A673 (cell line): ENCODE data around the gene RAB15. TPM values are rescaled to one million over a fixed set of nuclear protein-coding genes. Genes with fewer than 3 reads are reported as not detected.

Source experiments
- BruUV-seq: library from RNA; stranded (reverse); fragments of 400-500 nt; replicated peaks from 2 replicates; lab custom pipeline; 2021; lab: Mats Ljungman, UMichigan
- CTCF ChIA-PET: fragments of 300-600 bp; sonication (Branson Sonifier 250); formaldehyde crosslinking; loops from one replicate; lab custom pipeline; 2022; ENCODE audit warnings: antibody characterized with exemption; lab: Charles Lee
- POLR2A ChIA-PET: fragments of 300-600 bp; sonication (Branson Sonifier 250); formaldehyde crosslinking; loops from one replicate; lab custom pipeline; 2022; ENCODE audit warnings: antibody characterized with exemption; ENCODE audit not compliant: low non-redundant PET; lab: Charles Lee
- DNase-seq: peaks from one replicate; pipeline ENCODE4 v3.0.0-alpha.2; 2015; ENCODE audit warnings: low spot score
- H3K27ac ChIP-seq: fragments of 200-600 bp; sonication (generic); 2 replicates; pipeline ENCODE4 v1.5.1; 2016; ENCODE audit warnings: mixed run types, low read depth, mild to moderate bottlenecking, mixed read lengths, antibody characterized with exemption, low read length; ENCODE audit not compliant: poor library complexity, severe bottlenecking
- H3K27me3 ChIP-seq: fragments of 200-600 bp; sonication (generic); replicated peaks from 2 replicates; pipeline ENCODE4 v1.6.1; 2017; ENCODE audit warnings: mixed run types, low read depth, mild to moderate bottlenecking, mixed read lengths, antibody characterized with exemption, low read length; ENCODE audit not compliant: insufficient read depth, poor library complexity
- H3K36me3 ChIP-seq: fragments of 200-600 bp; sonication (generic); 2 replicates; pipeline ENCODE4 v1.6.1; 2016; ENCODE audit warnings: mixed run types, mild to moderate bottlenecking, mixed read lengths, antibody characterized with exemption, low read length; ENCODE audit not compliant: insufficient read depth, poor library complexity, severe bottlenecking
- H3K4me1 ChIP-seq: fragments of 200-600 bp; sonication (generic); 2 replicates; pipeline ENCODE4 v1.6.1; 2017; ENCODE audit warnings: mixed run types, mild to moderate bottlenecking, mixed read lengths, antibody characterized with exemption, low read length; ENCODE audit not compliant: insufficient read depth, poor library complexity, severe bottlenecking
- H3K4me3 ChIP-seq: fragments of 200-600 bp; sonication (generic); 2 replicates; pipeline ENCODE4 v1.5.1; 2016; ENCODE audit warnings: low read depth, mixed run types, mild to moderate bottlenecking, mixed read lengths, low read length; ENCODE audit not compliant: poor library complexity, severe bottlenecking
- H3K9me3 ChIP-seq: fragments of 200-600 bp; sonication (generic); 2 replicates; pipeline ENCODE4 v1.6.1; 2016; ENCODE audit warnings: mixed run types, low read depth, mild to moderate bottlenecking, mixed read lengths, antibody characterized with exemption, low read length; ENCODE audit not compliant: poor library complexity, severe bottlenecking
- CTCF ChIP-seq: fragments of 300-800, 200-600 bp; sonication (generic); conservative IDR thresholded peaks from 2 replicates; pipeline ENCODE4 v1.5.1; 2017; ENCODE audit warnings: low read depth, mild to moderate bottlenecking, antibody characterized with exemption, low read length, moderate library complexity, mixed read lengths
- EZH2 ChIP-seq: fragments of 200-600 bp; sonication (generic); IDR thresholded peaks from 2 replicates; pipeline ENCODE4 v1.6.1; 2017; ENCODE audit warnings: borderline replicate concordance, low read depth, mild to moderate bottlenecking, mixed read lengths, antibody characterized with exemption, low read length; ENCODE audit not compliant: poor library complexity, severe bottlenecking
- intact Hi-C: fragments of 100-400 bp; cut with micrococcal nuclease; formaldehyde crosslinking; loops from one replicate; pipeline ENCODE4 v1.10.0; 2022; ENCODE audit not compliant: unreplicated experiment
- total RNA-seq: library from RNA; stranded (reverse); gene quantifications from 2 replicates; pipeline ENCODE4 v1.2.3, GENCODE V29; 2021

The RAB15 gene
- total RNA-seq, 1 experiment from 2014 or later: 23.6 TPM

GRCh38 chr14:64955297-64955696 lies 16.8 kb downstream of the RAB15 start:
- Histone ChIP-seq H3K27ac (no peak overlapping the region), H3K4me1 (no peaks in the 10 kb centered on the region), H3K4me3 (no peak overlapping the region), H3K27me3 (no peaks in the 10 kb centered on the region), H3K36me3 (no peaks in the 10 kb centered on the region), H3K9me3 (no peaks in the 10 kb centered on the region)
- ChIA-PET CTCF (no interaction called here), POLR2A (no interaction called here)
- TF ChIP-seq CTCF (no peak), EZH2 (no peak)
- BruUV-seq: no TSS peak
- no peak for DNase-seq
- intact Hi-C loops: no loop called here

GRCh38 chr14:64954491-64955240 lies 17.5 kb downstream of the RAB15 start:
- Histone ChIP-seq H3K4me1 (no peaks in the 10 kb centered on the region), H3K9me3 (no peaks in the 10 kb centered on the region), H3K27me3 (no peaks in the 10 kb centered on the region), H3K27ac (no peak overlapping the region), H3K36me3 (no peaks in the 10 kb centered on the region), H3K4me3 (no peak overlapping the region)
- no TSS peak for BruUV-seq
- CTCF ChIA-PET: no interaction called here
- no peak for DNase-seq
- POLR2A ChIA-PET: no interaction called here
- TF ChIP-seq CTCF: no peak
- no peak for TF ChIP-seq EZH2
- intact Hi-C loops: no loop called here

- intact Hi-C loops: no loop called here
- TF ChIP-seq CTCF (no peak), EZH2 (no peak)
- Histone ChIP-seq H3K27me3 (no peaks in the 10 kb centered on the region), H3K36me3 (no peaks in the 10 kb centered on the region), H3K27ac (no peak overlapping the region), H3K9me3 (no peaks in the 10 kb centered on the region), H3K4me1 (no peaks in the 10 kb centered on the region), H3K4me3 (no peak overlapping the region)
- BruUV-seq: no TSS peak
- CTCF ChIA-PET: no interaction called here
- POLR2A ChIA-PET: no interaction called here
- no peak for DNase-seq
Measured at GRCh38 chr14:64953661-64954060, 18.5 kb downstream of the RAB15 start.
